Measurements from ENCODE around the gene RARA.

Gene RARA

DNA sequence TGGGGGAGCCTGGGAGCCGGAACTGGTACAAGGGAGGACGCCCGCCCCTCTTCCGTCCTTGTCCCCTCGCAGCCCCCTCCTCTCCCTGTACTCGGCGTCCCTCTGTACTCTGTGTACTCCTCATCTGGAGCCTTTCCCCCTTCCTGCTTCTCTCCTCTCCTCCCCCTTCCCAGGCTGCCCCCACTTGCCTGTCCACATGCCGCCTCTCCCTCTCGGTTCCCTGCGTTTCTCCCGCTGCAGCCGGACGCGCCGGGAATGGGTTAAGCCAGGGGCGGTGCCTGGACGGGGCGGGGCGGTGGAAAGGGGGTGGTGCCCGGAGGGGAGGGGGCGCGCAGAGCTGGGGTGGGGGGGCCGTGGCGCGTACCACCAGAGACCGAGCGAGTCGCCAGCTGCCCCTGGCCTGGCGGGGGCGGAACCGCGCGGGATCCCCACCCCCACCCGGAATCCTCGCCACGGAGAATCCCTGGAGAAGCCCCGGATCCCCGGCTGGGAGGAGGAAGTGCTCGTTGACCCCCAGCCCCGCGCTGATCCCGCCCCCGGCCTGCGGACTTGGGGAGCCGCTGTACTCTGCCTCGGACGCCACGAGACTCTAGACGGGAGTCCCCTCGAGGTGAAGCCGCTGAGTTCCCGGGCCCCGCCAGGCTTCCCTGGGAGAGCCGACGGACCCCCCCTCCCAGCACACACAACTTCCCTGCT, 33.0 kb downstream of the RARA start:
- ATAC-seq = peak; percentile 60
- TF ChIP-seq, protein P1, sequence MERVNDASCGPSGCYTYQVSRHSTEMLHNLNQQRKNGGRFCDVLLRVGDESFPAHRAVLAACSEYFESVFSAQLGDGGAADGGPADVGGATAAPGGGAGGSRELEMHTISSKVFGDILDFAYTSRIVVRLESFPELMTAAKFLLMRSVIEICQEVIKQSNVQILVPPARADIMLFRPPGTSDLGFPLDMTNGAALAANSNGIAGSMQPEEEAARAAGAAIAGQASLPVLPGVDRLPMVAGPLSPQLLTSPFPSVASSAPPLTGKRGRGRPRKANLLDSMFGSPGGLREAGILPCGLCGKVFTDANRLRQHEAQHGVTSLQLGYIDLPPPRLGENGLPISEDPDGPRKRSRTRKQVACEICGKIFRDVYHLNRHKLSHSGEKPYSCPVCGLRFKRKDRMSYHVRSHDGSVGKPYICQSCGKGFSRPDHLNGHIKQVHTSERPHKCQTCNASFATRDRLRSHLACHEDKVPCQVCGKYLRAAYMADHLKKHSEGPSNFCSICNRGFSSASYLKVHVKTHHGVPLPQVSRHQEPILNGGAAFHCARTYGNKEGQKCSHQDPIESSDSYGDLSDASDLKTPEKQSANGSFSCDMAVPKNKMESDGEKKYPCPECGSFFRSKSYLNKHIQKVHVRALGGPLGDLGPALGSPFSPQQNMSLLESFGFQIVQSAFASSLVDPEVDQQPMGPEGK (CRISPR knock-in tag; IDR thresholded peaks at IDR 0.05; ENCODE audit: borderline replicate concordance) = 0 out of 2 replicates have a peak, but pooled peaks have one; percentile 17
- no peak for TF ChIP-seq ZNF565 (CRISPR knock-in tag; conservative IDR thresholded peaks at IDR 0.05; ENCODE audit: low read depth)
- TF ChIP-seq TOX (CRISPR knock-in tag; IDR thresholded peaks at IDR 0.05; ENCODE audit: borderline replicate concordance) = no peak
- no peak for TF ChIP-seq PPARA (CRISPR knock-in tag; IDR thresholded peaks at IDR 0.05; ENCODE audit: borderline replicate concordance)
- TF ChIP-seq, protein P2, sequence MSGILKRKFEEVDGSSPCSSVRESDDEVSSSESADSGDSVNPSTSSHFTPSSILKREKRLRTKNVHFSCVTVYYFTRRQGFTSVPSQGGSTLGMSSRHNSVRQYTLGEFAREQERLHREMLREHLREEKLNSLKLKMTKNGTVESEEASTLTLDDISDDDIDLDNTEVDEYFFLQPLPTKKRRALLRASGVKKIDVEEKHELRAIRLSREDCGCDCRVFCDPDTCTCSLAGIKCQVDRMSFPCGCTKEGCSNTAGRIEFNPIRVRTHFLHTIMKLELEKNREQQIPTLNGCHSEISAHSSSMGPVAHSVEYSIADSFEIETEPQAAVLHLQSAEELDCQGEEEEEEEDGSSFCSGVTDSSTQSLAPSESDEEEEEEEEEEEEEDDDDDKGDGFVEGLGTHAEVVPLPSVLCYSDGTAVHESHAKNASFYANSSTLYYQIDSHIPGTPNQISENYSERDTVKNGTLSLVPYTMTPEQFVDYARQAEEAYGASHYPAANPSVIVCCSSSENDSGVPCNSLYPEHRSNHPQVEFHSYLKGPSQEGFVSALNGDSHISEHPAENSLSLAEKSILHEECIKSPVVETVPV (CRISPR knock-in tag; IDR thresholded peaks at IDR 0.05) = 0 out of 2 replicates have a peak, but pooled peaks have one; percentile 21
- TF ChIP-seq, protein P3, sequence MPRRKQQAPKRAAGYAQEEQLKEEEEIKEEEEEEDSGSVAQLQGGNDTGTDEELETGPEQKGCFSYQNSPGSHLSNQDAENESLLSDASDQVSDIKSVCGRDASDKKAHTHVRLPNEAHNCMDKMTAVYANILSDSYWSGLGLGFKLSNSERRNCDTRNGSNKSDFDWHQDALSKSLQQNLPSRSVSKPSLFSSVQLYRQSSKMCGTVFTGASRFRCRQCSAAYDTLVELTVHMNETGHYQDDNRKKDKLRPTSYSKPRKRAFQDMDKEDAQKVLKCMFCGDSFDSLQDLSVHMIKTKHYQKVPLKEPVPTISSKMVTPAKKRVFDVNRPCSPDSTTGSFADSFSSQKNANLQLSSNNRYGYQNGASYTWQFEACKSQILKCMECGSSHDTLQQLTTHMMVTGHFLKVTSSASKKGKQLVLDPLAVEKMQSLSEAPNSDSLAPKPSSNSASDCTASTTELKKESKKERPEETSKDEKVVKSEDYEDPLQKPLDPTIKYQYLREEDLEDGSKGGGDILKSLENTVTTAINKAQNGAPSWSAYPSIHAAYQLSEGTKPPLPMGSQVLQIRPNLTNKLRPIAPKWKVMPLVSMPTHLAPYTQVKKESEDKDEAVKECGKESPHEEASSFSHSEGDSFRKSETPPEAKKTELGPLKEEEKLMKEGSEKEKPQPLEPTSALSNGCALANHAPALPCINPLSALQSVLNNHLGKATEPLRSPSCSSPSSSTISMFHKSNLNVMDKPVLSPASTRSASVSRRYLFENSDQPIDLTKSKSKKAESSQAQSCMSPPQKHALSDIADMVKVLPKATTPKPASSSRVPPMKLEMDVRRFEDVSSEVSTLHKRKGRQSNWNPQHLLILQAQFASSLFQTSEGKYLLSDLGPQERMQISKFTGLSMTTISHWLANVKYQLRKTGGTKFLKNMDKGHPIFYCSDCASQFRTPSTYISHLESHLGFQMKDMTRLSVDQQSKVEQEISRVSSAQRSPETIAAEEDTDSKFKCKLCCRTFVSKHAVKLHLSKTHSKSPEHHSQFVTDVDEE (CRISPR knock-in tag; IDR thresholded peaks at IDR 0.05) = no peak
- no peak for TF ChIP-seq ISL1 (CRISPR knock-in tag; IDR thresholded peaks at IDR 0.05)
- TF ChIP-seq ZFP3 (CRISPR knock-in tag; IDR thresholded peaks at IDR 0.05) = no peak
- TF ChIP-seq ZNF8 (CRISPR knock-in tag; IDR thresholded peaks at IDR 0.05) = no peak
- TF ChIP-seq OSR1 (CRISPR knock-in tag; IDR thresholded peaks at IDR 0.05) = no peak
- peak; percentile 57; the same call in 1 of the 2 replicates for TF ChIP-seq CREB5 (CRISPR knock-in tag; IDR thresholded peaks at IDR 0.05; ENCODE audit: low read depth)
- TF ChIP-seq ESRRG (CRISPR knock-in tag; IDR thresholded peaks at IDR 0.05) = 0 out of 2 replicates have a peak, but pooled peaks have one; percentile 14

DNA sequence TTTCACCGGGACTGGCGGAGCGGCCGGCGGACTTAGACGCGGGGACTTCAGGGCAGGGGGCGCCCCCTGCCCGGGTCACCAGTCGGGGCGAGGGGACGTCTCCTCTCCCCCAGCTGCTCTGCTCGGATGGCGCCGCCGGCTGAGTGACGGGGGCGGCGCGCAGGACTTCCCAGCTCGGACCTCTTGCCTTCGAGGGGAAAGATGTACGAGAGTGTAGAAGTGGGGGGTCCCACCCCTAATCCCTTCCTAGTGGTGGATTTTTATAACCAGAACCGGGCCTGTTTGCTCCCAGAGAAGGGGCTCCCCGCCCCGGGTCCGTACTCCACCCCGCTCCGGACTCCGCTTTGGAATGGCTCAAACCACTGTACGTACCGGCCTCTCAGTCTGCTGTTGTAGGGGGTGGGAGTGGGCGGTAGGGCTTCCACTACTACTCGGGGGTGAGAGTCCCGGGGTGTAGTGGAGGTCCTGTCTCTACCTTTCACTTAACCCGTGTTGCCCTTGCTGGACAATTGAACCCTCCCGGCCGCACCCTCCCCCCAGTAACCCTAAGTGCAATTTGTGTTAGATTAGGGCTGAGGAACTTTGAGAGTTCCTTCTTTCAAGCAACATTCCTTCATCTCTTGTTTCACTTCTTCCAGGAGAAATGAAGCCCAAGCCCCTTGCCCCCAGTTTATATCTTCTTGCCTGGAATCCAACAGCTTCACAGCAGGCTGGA, 33.7 kb downstream of the RARA start:
- no peak for ATAC-seq
- TF ChIP-seq PPARA (CRISPR knock-in tag; IDR thresholded peaks at IDR 0.05; ENCODE audit: borderline replicate concordance) (no peak), OSR1 (CRISPR knock-in tag; IDR thresholded peaks at IDR 0.05) (no peak), CREB5 (CRISPR knock-in tag; IDR thresholded peaks at IDR 0.05; ENCODE audit: low read depth) (no peak), ZC3H10 (CRISPR knock-in tag; IDR thresholded peaks at IDR 0.05) (no peak), ARNTL (CRISPR knock-in tag; IDR thresholded peaks at IDR 0.05; ENCODE audit: borderline replicate concordance, low read depth) (no peak), ZNF70 (CRISPR knock-in tag; IDR thresholded peaks at IDR 0.05) (no peak), RARB (CRISPR knock-in tag; IDR thresholded peaks at IDR 0.05) (no peak), ZFP30 (CRISPR knock-in tag; IDR thresholded peaks at IDR 0.05) (no peak), SNAI2 (CRISPR knock-in tag; IDR thresholded peaks at IDR 0.05) (no peak), ZFP3 (CRISPR knock-in tag; IDR thresholded peaks at IDR 0.05) (no peak), CSDC2 (CRISPR knock-in tag; IDR thresholded peaks at IDR 0.05) (no peak), GLIS3 (CRISPR knock-in tag; IDR thresholded peaks at IDR 0.05) (no peak), ISL1 (CRISPR knock-in tag; IDR thresholded peaks at IDR 0.05) (no peak), ESRRG (CRISPR knock-in tag; IDR thresholded peaks at IDR 0.05) (no peak), TCF4 (CRISPR knock-in tag; IDR thresholded peaks at IDR 0.05; ENCODE audit: borderline replicate concordance) (no peak)
- TF ChIP-seq, protein P2 (CRISPR knock-in tag; IDR thresholded peaks at IDR 0.05) = no peak
- TF ChIP-seq, protein P3 (CRISPR knock-in tag; IDR thresholded peaks at IDR 0.05) = no peak
